Breast epithelium (tissue), 3 donors: ENCODE data around the gene A3GALT2.
A peak's percentile ranks its signal among the peaks of the same experiment; 100 is the strongest.

ENCODE experiments used
- POLR2A ChIP-seq: fragments of 450-650 bp; IDR thresholded peaks from one replicate; pipeline ENCODE4 v1.6.1; 2016; ENCODE audit warnings: antibody characterized with exemption, mild to moderate bottlenecking, moderate library complexity
- POLR2AphosphoS5 ChIP-seq, 3 donors: sonication (generic); formaldehyde crosslinking; IDR thresholded peaks; one replicate each; pipeline ENCODE4 v1.6.1; 2017; ENCODE audit warnings: antibody characterized with exemption in 3 of 3
- TF ChIP-seq, protein P1 (sequence below), 3 donors: fragments of 450-650 bp; IDR thresholded peaks; one replicate each; pipeline ENCODE4 v1.5.1; 2016 to 2017; ENCODE audit warnings: antibody characterized with exemption in 3 of 3, mild to moderate bottlenecking in 3 of 3, moderate library complexity in 3 of 3

GRCh38 chr1:33321178-33321577, 280 bp upstream of the A3GALT2 start:
- TF ChIP-seq, protein P1, sequence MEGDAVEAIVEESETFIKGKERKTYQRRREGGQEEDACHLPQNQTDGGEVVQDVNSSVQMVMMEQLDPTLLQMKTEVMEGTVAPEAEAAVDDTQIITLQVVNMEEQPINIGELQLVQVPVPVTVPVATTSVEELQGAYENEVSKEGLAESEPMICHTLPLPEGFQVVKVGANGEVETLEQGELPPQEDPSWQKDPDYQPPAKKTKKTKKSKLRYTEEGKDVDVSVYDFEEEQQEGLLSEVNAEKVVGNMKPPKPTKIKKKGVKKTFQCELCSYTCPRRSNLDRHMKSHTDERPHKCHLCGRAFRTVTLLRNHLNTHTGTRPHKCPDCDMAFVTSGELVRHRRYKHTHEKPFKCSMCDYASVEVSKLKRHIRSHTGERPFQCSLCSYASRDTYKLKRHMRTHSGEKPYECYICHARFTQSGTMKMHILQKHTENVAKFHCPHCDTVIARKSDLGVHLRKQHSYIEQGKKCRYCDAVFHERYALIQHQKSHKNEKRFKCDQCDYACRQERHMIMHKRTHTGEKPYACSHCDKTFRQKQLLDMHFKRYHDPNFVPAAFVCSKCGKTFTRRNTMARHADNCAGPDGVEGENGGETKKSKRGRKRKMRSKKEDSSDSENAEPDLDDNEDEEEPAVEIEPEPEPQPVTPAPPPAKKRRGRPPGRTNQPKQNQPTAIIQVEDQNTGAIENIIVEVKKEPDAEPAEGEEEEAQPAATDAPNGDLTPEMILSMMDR (IDR thresholded peaks at IDR 0.05): no peak
- TF ChIP-seq POLR2AphosphoS5 (IDR thresholded peaks at IDR 0.05): peak in 1 of 3 donors; percentile 11
- TF ChIP-seq POLR2A: no peak
